NB4 (cell line): ENCODE results near the gene CLASRP.

Source experiments
- DNase-seq: peaks from one replicate; pipeline ENCODE4 v3.0.0; 2010; ENCODE audit warnings: low read depth
- H3K4me3 ChIP-seq: one replicate; pipeline ENCODE4 v1.5.1; 2011; ENCODE audit warnings: mild to moderate bottlenecking, low read depth, low read length, moderate library complexity
- MAX ChIP-seq: IDR thresholded peaks from 2 replicates; pipeline ENCODE4 v1.6.1; 2011; ENCODE audit warnings: low read depth, low read length
- POLR2A ChIP-seq: IDR thresholded peaks from 2 replicates; pipeline ENCODE4 v1.6.1; 2011; ENCODE audit warnings: mild to moderate bottlenecking; ENCODE audit not compliant: insufficient read length; ENCODE audit errors: extremely low read depth

Gene CLASRP

GRCh38 chr19:45119582-45119981 lies 80.7 kb downstream of the CLASRP start:
- no peak overlapping the region for H3K4me3 ChIP-seq
- DNase-seq: no peak
- no peak for TF ChIP-seq POLR2A
- TF ChIP-seq MAX: no peak
